GM19467 (cell line): Measurements from ENCODE around the gene CMTM4.
"Not testable (repeated sequence)": the region's sequence is repeated elsewhere in the genome, so short reads cannot be mapped to it uniquely, and the experiment has no call there.

Experiments used
- ATAC-seq: cut with Tn5 transposase; IDR thresholded peaks from one replicate; pipeline ENCODE4 v1.9.1; 2021; ENCODE audit warnings: mild to moderate bottlenecking, moderate library complexity; ENCODE audit not compliant: unreplicated experiment

CMTM4 gene

GRCh38 chr16:66705790-66706505, 9.4 kb upstream of the CMTM4 start:
- ATAC-seq: no peak

GRCh38 chr16:66703406-66704215, 7.1 kb upstream of the CMTM4 start:
- no peak for ATAC-seq

GRCh38 chr16:66701516-66701915, 5.0 kb upstream of the CMTM4 start:
- no peak for ATAC-seq

GRCh38 chr16:66701026-66701425, 4.5 kb upstream of the CMTM4 start:
- no peak for ATAC-seq

GRCh38 chr16:66699898-66700297, 3.4 kb upstream of the CMTM4 start:
- ATAC-seq: no peak

GRCh38 chr16:66698046-66698445, 1.5 kb upstream of the CMTM4 start:
- no peak for ATAC-seq

GRCh38 chr16:66695935-66696668, 441 bp downstream of the CMTM4 start:
- peak; percentile 42 for ATAC-seq

- no peak for ATAC-seq
These were observed 1.0 kb downstream of the CMTM4 start for GRCh38 chr16:66695471-66695934.

GRCh38 chr16:66693149-66693548, 3.4 kb downstream of the CMTM4 start:
- ATAC-seq: no peak

- no peak for ATAC-seq
These were observed 4.2 kb downstream of the CMTM4 start for GRCh38 chr16:66692341-66692740.

GRCh38 chr16:66691234-66691633, 5.3 kb downstream of the CMTM4 start:
- no peak for ATAC-seq

- no peak for ATAC-seq
These were observed 6.3 kb downstream of the CMTM4 start for GRCh38 chr16:66690106-66690847.

GRCh38 chr16:66689282-66689681, 7.3 kb downstream of the CMTM4 start:
- no peak for ATAC-seq

- ATAC-seq: no peak
These were observed 8.5 kb downstream of the CMTM4 start for GRCh38 chr16:66687906-66688625.

- not testable (repeated sequence) for ATAC-seq
These were observed 10.9 kb downstream of the CMTM4 start for GRCh38 chr16:66685501-66686115.

- no peak for ATAC-seq
These were observed 14.3 kb downstream of the CMTM4 start for GRCh38 chr16:66682271-66682670.

- ATAC-seq: no peak
These were observed 14.9 kb downstream of the CMTM4 start for GRCh38 chr16:66681676-66682075.

GRCh38 chr16:66678337-66678736, 18.2 kb downstream of the CMTM4 start:
- ATAC-seq: no peak

GRCh38 chr16:66677836-66678235, 18.7 kb downstream of the CMTM4 start:
- no peak for ATAC-seq

GRCh38 chr16:66677179-66677578, 19.4 kb downstream of the CMTM4 start:
- ATAC-seq: no peak
